Nephron (organoid): Measurements from ENCODE around the gene RBP7.

ENCODE experiments used
- H3K27ac Mint-ChIP-seq, 3 experiments: 2 replicates each; pipeline ENCODE4 v1.8.0; 2020; ENCODE audit warnings: mixed read lengths in 3 of 3, mild to moderate bottlenecking in 2 of 3, moderate library complexity in 1 of 3
- H3K27me3 Mint-ChIP-seq: 2 replicates; pipeline ENCODE4 v1.8.0; 2021; ENCODE audit warnings: low read depth, mild to moderate bottlenecking, moderate library complexity, mixed read lengths
- H3K36me3 Mint-ChIP-seq: 2 replicates; pipeline ENCODE4 v1.8.0; 2020; ENCODE audit warnings: low read depth, mixed read lengths
- H3K4me1 Mint-ChIP-seq: 2 replicates; pipeline ENCODE4 v1.8.0; 2020; ENCODE audit warnings: mixed read lengths
- H3K4me3 Mint-ChIP-seq, 3 experiments: 2 replicates each; pipeline ENCODE4 v1.8.0; 2020; ENCODE audit warnings: mild to moderate bottlenecking in 3 of 3, mixed read lengths in 3 of 3, moderate library complexity in 2 of 3
- H3K9me3 Mint-ChIP-seq: 2 replicates; pipeline ENCODE4 v1.8.0; 2020; ENCODE audit warnings: mixed read lengths
- TF ChIP-seq, protein P1 (sequence below), 3 experiments: fragments of 200-600 bp; sonication (generic); IDR thresholded peaks; one replicate each; pipeline ENCODE4 v1.5.0; 2021; ENCODE audit warnings: antibody characterized with exemption in 3 of 3; ENCODE audit not compliant: unreplicated experiment in 3 of 3

Gene RBP7

DNA sequence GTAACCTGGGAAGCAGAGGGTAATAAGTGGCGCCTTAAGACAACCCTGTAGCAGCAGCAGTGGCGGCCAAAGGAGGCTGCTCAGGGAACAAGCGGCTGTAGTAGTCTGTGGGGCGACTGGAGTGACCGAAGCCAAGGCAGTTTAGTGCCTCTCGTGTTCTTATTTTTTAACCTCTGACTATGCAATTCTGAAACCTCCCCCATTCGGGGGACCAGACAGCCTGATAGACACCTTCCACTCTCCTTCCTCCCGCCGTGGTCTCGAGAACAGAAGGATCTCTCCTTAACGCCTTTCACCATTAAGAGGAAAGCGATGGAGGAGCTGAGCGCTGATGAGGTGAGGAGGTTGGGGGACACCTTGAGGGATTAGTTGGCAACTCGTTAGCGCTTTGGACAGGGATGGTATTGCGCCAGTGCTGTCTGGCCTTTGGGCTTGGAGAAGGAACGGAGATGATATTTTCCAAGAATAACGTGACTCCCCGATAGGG is 36.4 kb downstream of the RBP7 start:
- TF ChIP-seq, protein P1, sequence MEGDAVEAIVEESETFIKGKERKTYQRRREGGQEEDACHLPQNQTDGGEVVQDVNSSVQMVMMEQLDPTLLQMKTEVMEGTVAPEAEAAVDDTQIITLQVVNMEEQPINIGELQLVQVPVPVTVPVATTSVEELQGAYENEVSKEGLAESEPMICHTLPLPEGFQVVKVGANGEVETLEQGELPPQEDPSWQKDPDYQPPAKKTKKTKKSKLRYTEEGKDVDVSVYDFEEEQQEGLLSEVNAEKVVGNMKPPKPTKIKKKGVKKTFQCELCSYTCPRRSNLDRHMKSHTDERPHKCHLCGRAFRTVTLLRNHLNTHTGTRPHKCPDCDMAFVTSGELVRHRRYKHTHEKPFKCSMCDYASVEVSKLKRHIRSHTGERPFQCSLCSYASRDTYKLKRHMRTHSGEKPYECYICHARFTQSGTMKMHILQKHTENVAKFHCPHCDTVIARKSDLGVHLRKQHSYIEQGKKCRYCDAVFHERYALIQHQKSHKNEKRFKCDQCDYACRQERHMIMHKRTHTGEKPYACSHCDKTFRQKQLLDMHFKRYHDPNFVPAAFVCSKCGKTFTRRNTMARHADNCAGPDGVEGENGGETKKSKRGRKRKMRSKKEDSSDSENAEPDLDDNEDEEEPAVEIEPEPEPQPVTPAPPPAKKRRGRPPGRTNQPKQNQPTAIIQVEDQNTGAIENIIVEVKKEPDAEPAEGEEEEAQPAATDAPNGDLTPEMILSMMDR (IDR thresholded peaks at IDR 0.05; ENCODE audit: unreplicated experiment in 3 of 3): no peak
- Mint-ChIP-seq H3K27ac (peak overlapping the region; percentile 87 to 99 (median 91)), H3K27me3 (no peaks in the 10 kb centered on the region), H3K4me1 (peaks cover 32% of the 10 kb centered on the region), H3K9me3 (no peaks in the 10 kb centered on the region), H3K4me3 (peak overlapping the region; percentile 94 to 100 (median 95)), H3K36me3 (peaks cover 8% of the 10 kb centered on the region)

DNA sequence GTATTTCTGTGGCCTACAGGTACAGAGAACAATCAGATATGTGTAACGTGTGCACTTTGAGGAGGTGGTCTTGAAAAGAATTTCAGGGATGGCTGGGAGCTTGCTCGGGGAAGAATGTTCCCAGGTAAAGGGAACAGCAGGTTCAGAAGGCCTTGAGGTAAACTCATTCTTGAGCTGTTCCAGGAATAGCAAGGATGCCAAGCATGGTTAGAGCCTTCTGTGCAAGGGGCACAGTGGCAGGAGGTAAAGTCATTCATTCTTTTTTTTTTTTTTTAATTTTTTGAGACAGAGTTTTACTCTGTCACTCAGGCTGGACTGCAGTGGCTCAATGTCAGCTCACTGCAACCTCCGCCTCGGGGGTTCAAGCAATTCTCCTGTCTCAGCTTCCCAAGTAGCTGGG is 45.7 kb downstream of the RBP7 start:
- H3K36me3 Mint-ChIP-seq: peaks cover 24% of the 10 kb centered on the region
- no peak overlapping the region for H3K27ac Mint-ChIP-seq
- no peaks in the 10 kb centered on the region for H3K27me3 Mint-ChIP-seq
- no peak overlapping the region for H3K4me3 Mint-ChIP-seq
- TF ChIP-seq, protein P1 (IDR thresholded peaks at IDR 0.05; ENCODE audit: unreplicated experiment in 3 of 3): no peak
- peaks cover 31% of the 10 kb centered on the region for H3K4me1 Mint-ChIP-seq
- no peaks in the 10 kb centered on the region for H3K9me3 Mint-ChIP-seq

- Mint-ChIP-seq H3K27me3 (no peaks in the 10 kb centered on the region), H3K9me3 (no peaks in the 10 kb centered on the region), H3K4me3 (no peak overlapping the region), H3K27ac (peak overlapping the region; percentile 12 to 36 (median 28)), H3K36me3 (peaks cover 23% of the 10 kb centered on the region), H3K4me1 (peaks cover 31% of the 10 kb centered on the region)
- TF ChIP-seq, protein P1 (IDR thresholded peaks at IDR 0.05; ENCODE audit: unreplicated experiment in 3 of 3): no peak
These were observed 48.7 kb downstream of the RBP7 start for GRCh38 chr1:10045480-10046355.

GRCh38 chr1:10046356-10047085 is 49.5 kb downstream of the RBP7 start:
- Mint-ChIP-seq H3K27me3 (no peaks in the 10 kb centered on the region), H3K27ac (peak overlapping the region; percentile 12 to 36 (median 28)), H3K4me1 (peaks cover 35% of the 10 kb centered on the region), H3K36me3 (peaks cover 27% of the 10 kb centered on the region), H3K9me3 (no peaks in the 10 kb centered on the region), H3K4me3 (no peak overlapping the region)
- TF ChIP-seq, protein P1 (IDR thresholded peaks at IDR 0.05; ENCODE audit: unreplicated experiment in 3 of 3): no peak

GRCh38 chr1:10048601-10049000 is 51.6 kb downstream of the RBP7 start:
- Mint-ChIP-seq H3K9me3 (no peaks in the 10 kb centered on the region), H3K27me3 (no peaks in the 10 kb centered on the region), H3K4me1 (peaks cover 33% of the 10 kb centered on the region), H3K36me3 (peaks cover 28% of the 10 kb centered on the region), H3K4me3 (no peak overlapping the region), H3K27ac (no peak overlapping the region)
- TF ChIP-seq, protein P1 (IDR thresholded peaks at IDR 0.05; ENCODE audit: unreplicated experiment in 3 of 3): no peak
